Keratinocyte (primary cell): ENCODE results near the gene FMR1. TPM values are rescaled to one million over a fixed set of nuclear protein-coding genes. Genes with fewer than 3 reads are reported as not detected.

ENCODE experiments used
- DNase-seq: peaks from one replicate; pipeline ENCODE4 v3.0.0-alpha.2; 2011; ENCODE audit warnings: low read depth, missing footprints, low spot score
- FAIRE-seq: peaks from 2 replicates; lab custom pipeline; 2011; peaks lifted over from hg19 to GRCh38; lab: Jason Lieb, UNC
- H2AFZ ChIP-seq: 2 replicates; pipeline ENCODE4 v1.6.0; 2012; ENCODE audit warnings: low read length, control low read depth, inconsistent platforms; ENCODE audit not compliant: control insufficient read depth
- H3K27ac ChIP-seq: 2 replicates; pipeline ENCODE4 v1.5.1; 2011; ENCODE audit warnings: low read length; ENCODE audit not compliant: control insufficient read depth, insufficient read depth
- H3K27me3 ChIP-seq: 3 replicates; pipeline ENCODE4 v1.6.0; 2011; ENCODE audit warnings: low read length; ENCODE audit not compliant: control insufficient read depth, insufficient read depth; ENCODE audit errors: extremely low read depth
- H3K36me3 ChIP-seq, 2 experiments: 2 replicates in 1 of 2; 3 replicates in 1 of 2; pipeline ENCODE4 v1.5.1; 2011; ENCODE audit warnings: low read length in 2 of 2, mild to moderate bottlenecking in 1 of 2; ENCODE audit not compliant: control insufficient read depth in 2 of 2, insufficient read depth in 2 of 2; ENCODE audit errors: extremely low read depth in 1 of 2
- H3K4me1 ChIP-seq: 3 replicates; pipeline ENCODE4 v1.5.1; 2011; ENCODE audit warnings: low read length; ENCODE audit not compliant: control insufficient read depth, insufficient read depth; ENCODE audit errors: extremely low read depth
- H3K4me2 ChIP-seq: 3 replicates; pipeline ENCODE4 v1.6.0; 2011; ENCODE audit warnings: low read depth, low read length; ENCODE audit not compliant: control insufficient read depth, insufficient read depth; ENCODE audit errors: extremely low read depth
- H3K4me3 ChIP-seq, 3 experiments: fragments of 200-600 bp in 1 of 3; sonication (generic) in 1 of 3; 2 replicates in 2 of 3; 3 replicates in 1 of 3; pipeline ENCODE4 v1.5.1; 2011 to 2016; ENCODE audit warnings: low read length in 3 of 3, mild to moderate bottlenecking in 3 of 3, control low read depth in 2 of 3, inconsistent platforms in 1 of 3, low read depth in 1 of 3, mixed read lengths in 1 of 3, mixed run types in 1 of 3, moderate library complexity in 1 of 3; ENCODE audit not compliant: control insufficient read depth in 2 of 3, insufficient read depth in 2 of 3; ENCODE audit errors: extremely low read depth in 1 of 3
- H3K79me2 ChIP-seq: 2 replicates; pipeline ENCODE4 v1.6.0; 2012; ENCODE audit warnings: low read length; ENCODE audit not compliant: control insufficient read depth, insufficient read depth
- H3K9ac ChIP-seq: 3 replicates; pipeline ENCODE4 v1.6.0; 2011; ENCODE audit warnings: low read length; ENCODE audit not compliant: control insufficient read depth, insufficient read depth; ENCODE audit errors: extremely low read depth
- H3K9me1 ChIP-seq: 3 replicates; pipeline ENCODE4 v1.6.0; 2011; ENCODE audit warnings: low read length; ENCODE audit not compliant: control insufficient read depth, insufficient read depth; ENCODE audit errors: extremely low read depth
- H3K9me3 ChIP-seq: 2 replicates; pipeline ENCODE4 v1.5.1; 2012; ENCODE audit warnings: low read depth, low read length; ENCODE audit not compliant: control insufficient read depth
- H4K20me1 ChIP-seq: 3 replicates; pipeline ENCODE4 v1.6.0; 2011; ENCODE audit warnings: low read length; ENCODE audit not compliant: control insufficient read depth, insufficient read depth; ENCODE audit errors: extremely low read depth
- EZH2 ChIP-seq: IDR thresholded peaks from one replicate; pipeline ENCODE4 v1.6.1; 2012; ENCODE audit warnings: inconsistent platforms, mild to moderate bottlenecking, low read length, moderate library complexity
- dilution Hi-C: fragments of 300-500 bp; cut with MboI; formaldehyde crosslinking; loops from one replicate; pipeline ENCODE4 v1.7.0; 2020; ENCODE audit warnings: low sequenced_read_pairs; ENCODE audit not compliant: extremely low pct_ligation_motif_present
- polyA plus RNA-seq, 5 experiments: library from polyadenylated mRNA; depleted of rRNA in 3 of 5; stranded (reverse) in 3 of 5; stranded (forward) in 1 of 5; unstranded in 1 of 5; fragments of >200 nt; gene quantifications; 1 replicate in 1 of 5; 2 replicates in 3 of 5; 3 replicates in 1 of 5; pipeline versions ENCODE4 v1.2.1 to v1.2.3, GENCODE V29; 2011 to 2012; ENCODE audit warnings: missing spikeins in 2 of 5, low read depth in 1 of 5, low replicate concordance in 1 of 5
- TF ChIP-seq, protein P1 (sequence below), 3 experiments: IDR thresholded peaks in 1 of 3; conservative IDR thresholded peaks in 1 of 3; optimal IDR thresholded peaks in 1 of 3; 2 replicates in 2 of 3; 3 replicates in 1 of 3; pipeline versions ENCODE3 to v1.5.1; 2011; ENCODE audit warnings: low read length in 3 of 3, mild to moderate bottlenecking in 3 of 3, moderate library complexity in 2 of 3, control low read depth in 1 of 3, inconsistent platforms in 1 of 3; ENCODE audit not compliant: insufficient read depth in 2 of 3; ENCODE audit errors: extremely low read depth in 1 of 3

Gene FMR1
- polyA plus RNA-seq, 1 donor (not counting 4 experiments of a cell fraction or from before 2014, with no cell fraction given) = 26.0 TPM

DNA sequence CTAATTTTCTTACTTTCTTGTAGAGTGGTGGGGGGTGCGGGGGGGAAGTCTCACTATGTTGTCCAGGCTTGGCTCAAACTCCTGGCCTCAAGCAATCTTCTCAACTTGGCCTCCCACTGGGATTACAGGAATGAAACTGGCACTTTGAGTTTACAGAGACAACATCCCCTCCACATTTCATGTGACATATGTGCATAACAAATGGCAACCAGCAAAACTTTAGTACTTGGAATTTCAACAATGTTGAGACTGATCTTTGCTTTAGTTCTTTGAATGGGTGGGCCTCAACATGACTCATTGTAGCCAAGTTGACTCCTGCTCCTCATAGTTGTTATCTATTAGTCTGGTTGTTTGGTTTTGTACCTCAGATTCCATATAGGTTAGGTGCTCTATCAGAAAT, 11.4 kb upstream of the FMR1 start:
- FAIRE-seq (no peak), DNase-seq (no peak)
- no peaks in the 10 kb centered on the region for H3K27me3 ChIP-seq
- dilution Hi-C loops = no loop called here
- H3K79me2 ChIP-seq = no peaks in the 10 kb centered on the region
- H3K9ac ChIP-seq = no peak overlapping the region
- no peak overlapping the region for H3K4me3 ChIP-seq
- H2AFZ ChIP-seq = no peak overlapping the region
- H4K20me1 ChIP-seq = no peaks in the 10 kb centered on the region
- no peak for TF ChIP-seq EZH2
- TF ChIP-seq, protein P1, sequence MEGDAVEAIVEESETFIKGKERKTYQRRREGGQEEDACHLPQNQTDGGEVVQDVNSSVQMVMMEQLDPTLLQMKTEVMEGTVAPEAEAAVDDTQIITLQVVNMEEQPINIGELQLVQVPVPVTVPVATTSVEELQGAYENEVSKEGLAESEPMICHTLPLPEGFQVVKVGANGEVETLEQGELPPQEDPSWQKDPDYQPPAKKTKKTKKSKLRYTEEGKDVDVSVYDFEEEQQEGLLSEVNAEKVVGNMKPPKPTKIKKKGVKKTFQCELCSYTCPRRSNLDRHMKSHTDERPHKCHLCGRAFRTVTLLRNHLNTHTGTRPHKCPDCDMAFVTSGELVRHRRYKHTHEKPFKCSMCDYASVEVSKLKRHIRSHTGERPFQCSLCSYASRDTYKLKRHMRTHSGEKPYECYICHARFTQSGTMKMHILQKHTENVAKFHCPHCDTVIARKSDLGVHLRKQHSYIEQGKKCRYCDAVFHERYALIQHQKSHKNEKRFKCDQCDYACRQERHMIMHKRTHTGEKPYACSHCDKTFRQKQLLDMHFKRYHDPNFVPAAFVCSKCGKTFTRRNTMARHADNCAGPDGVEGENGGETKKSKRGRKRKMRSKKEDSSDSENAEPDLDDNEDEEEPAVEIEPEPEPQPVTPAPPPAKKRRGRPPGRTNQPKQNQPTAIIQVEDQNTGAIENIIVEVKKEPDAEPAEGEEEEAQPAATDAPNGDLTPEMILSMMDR (optimal IDR thresholded peaks at IDR 0.05 in 1 of 3, IDR thresholded peaks at IDR 0.05 in 1 of 3, conservative IDR thresholded peaks at IDR 0.05 in 1 of 3; ENCODE audit: extremely low read depth in 1 of 3, insufficient read depth in 2 of 3, low read length in 3 of 3) = no peak
- H3K9me3 ChIP-seq = no peaks in the 10 kb centered on the region
- H3K9me1 ChIP-seq = no peaks in the 10 kb centered on the region
- no peak overlapping the region for H3K4me2 ChIP-seq
- no peaks in the 10 kb centered on the region for H3K4me1 ChIP-seq
- no peaks in the 10 kb centered on the region for H3K36me3 ChIP-seq
- no peak overlapping the region for H3K27ac ChIP-seq

DNA sequence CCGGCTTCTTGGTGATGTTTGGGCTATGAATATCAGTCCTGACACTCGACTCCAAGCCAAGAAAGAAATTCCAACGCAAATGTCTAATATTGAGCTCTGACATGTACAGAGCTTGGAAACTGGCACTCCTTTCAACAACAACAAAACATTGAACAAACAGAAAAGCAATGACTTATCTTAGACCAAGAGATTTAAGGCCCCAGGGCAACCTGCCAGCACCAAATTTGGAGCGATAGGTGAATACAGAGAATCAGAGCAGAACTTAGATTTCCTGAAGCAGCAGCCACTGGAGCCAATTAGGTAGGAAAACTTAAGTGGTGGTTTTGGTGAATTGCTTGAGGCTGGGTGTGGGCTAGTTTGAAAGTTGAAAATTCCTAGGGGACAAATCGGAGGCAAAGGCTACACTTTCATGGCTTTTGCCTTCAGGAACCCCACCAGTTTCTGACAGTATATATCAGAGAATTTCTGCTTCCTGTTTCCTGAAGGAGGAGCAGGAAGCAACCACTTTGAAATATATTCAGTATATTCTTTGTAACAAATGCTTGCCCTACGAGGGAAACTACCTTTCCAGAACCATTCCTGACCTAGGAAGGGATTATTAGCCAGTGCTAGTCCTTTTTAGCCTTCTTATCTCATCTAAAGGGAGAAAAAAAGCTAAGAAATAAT, 10.1 kb upstream of the FMR1 start:
- FAIRE-seq (no peak), DNase-seq (no peak)
- Histone ChIP-seq H3K9me3 (no peaks in the 10 kb centered on the region), H2AFZ (peak overlapping the region; percentile 19), H3K79me2 (no peaks in the 10 kb centered on the region), H3K27me3 (no peaks in the 10 kb centered on the region), H3K36me3 (no peaks in the 10 kb centered on the region), H3K4me3 (no peak overlapping the region), H3K9ac (no peak overlapping the region), H3K4me1 (no peaks in the 10 kb centered on the region), H4K20me1 (no peaks in the 10 kb centered on the region), H3K9me1 (no peaks in the 10 kb centered on the region), H3K4me2 (no peak overlapping the region), H3K27ac (no peak overlapping the region)
- dilution Hi-C loops = no loop called here
- TF ChIP-seq EZH2 = no peak
- TF ChIP-seq, protein P1 (optimal IDR thresholded peaks at IDR 0.05 in 1 of 3, IDR thresholded peaks at IDR 0.05 in 1 of 3, conservative IDR thresholded peaks at IDR 0.05 in 1 of 3; ENCODE audit: extremely low read depth in 1 of 3, insufficient read depth in 2 of 3, low read length in 3 of 3) = no peak
